Stimulated activated CD8-positive, alpha-beta memory T cell treated with anti-CD3 and anti-CD28 coated beads, Interleukin-12 subunit alpha, Interleukin-12 subunit beta, amount 100 ng/mL, for 24 hours (primary cell): ENCODE data around the gene CLC.
"Not testable (repeated sequence)": the region's sequence is repeated elsewhere in the genome, so short reads cannot be mapped to it uniquely, and the experiment has no call there.

ENCODE experiments used
- DNase-seq: peaks from one replicate; pipeline ENCODE4 v3.0.0-alpha.2; 2020; ENCODE audit errors: extremely low read depth

CLC gene

DNA sequence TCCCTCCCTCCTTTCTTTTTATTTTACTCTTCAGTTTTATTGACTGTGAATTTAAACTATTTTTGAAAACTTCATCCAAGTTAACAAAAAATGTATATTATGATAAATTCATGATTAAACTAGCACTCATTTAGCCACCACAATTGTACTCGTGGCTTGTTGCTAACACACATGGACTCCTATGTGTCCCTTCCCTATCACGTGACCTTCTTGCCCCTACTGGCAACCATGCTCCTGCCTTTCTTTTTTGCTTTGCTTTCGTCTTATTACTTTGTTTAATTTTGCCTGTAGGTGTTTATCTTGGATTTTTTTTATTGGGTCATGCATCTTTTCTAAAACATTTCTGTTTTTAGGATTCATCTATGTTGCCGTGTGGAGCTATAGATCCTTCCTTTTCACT is 8.2 kb downstream of the CLC start:
- DNase-seq = no peak

- no peak for DNase-seq
Measured at GRCh38 chr19:39728040-39728439, 9.8 kb downstream of the CLC start.

DNA sequence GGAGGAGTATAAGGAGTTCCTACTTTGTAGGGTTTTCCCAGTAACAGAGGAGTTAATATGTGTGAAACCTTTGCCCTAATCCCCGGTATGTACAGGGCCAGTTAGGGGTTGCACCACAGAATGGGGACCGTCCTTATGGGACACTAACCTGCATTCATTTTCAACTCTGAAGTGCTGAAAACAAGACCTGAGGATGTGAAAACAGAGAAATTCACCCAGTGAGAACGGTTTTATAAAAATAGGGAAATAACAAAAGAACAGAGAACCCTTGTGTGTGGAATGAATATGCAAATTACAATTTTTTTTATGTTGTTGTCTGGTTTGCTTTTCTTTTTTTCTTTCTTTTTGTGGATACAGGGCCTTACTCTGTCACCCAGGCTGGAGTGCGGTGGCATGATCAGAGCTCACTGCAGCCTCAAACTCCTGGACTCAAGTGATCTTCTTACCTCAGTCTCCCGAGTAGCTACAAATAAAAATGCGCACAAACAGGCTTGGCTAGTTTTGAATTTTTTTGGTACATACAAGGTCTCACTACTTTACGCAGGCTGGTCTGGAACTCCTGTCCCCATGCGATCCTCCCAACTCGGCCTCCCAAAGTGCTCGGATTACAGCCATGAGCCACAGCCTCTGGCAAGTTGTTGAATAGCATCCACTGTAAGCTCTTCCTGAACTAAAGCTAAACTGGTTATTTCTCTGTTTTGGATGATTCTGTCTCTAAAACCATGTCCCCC is 10.6 kb downstream of the CLC start:
- DNase-seq = no peak

DNA sequence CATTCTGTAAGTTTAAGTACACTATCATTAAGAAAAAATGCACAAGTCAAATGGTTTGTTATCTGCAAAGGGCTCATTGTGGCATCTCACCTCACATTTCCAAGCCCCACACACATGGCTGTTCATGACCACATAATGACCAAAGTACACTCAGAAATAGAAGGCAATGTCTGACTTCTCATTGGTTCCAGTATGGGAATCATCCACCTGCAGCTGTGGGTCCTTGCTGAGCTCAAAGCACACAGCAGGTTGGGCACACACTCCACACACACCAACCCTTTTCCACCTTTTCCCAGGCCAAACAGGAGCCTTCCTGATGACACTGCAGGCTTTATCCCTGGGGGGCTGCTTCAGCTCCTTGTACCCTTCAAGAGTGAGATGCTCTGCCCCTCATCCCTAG is 11.8 kb downstream of the CLC start:
- DNase-seq = no peak

GRCh38 chr19:39720144-39720543 is 17.7 kb downstream of the CLC start:
- not testable (repeated sequence) for DNase-seq

- no peak for DNase-seq
Measured at GRCh38 chr19:39710333-39710890, 27.4 kb downstream of the CLC start.

DNA sequence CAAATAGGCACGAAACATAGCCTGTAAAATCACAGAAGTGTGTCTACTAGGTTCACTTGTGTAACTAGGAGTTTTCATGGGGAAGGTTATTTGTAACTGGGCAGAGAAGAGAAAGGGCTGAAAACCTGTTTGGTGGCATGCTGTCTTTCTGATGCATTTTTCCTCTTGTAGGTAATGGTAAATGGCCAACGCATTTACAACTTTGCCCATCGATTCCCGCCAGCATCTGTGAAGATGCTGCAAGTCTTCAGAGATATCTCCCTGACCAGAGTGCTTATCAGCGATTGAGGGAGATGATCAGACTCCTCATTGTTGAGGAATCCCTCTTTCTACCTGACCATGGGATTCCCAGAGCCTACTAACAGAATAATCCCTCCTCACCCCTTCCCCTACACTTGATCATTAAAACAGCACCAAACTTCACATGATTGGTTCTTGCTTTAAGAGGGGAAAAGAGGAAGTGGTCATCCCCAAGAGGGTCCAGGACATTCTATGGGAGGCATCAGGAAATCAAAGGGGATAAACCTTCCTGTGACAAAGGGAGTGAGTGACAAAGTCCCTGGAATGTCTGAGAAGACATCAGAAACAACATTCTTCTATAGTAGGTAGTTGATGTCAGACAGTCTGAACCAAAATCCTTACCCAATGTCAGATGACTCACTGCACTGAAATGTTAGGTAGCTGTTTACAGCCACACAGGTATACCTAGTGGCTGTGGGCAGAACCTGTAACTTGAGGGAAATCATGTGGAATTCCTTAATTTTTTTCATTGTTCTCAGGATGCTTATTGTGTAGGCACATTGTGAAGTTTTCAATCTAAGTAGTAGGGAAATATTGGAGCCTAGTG is 28.6 kb downstream of the CLC start:
- DNase-seq = no peak

GRCh38 chr19:39708594-39708993 is 29.2 kb downstream of the CLC start:
- DNase-seq = no peak

DNA sequence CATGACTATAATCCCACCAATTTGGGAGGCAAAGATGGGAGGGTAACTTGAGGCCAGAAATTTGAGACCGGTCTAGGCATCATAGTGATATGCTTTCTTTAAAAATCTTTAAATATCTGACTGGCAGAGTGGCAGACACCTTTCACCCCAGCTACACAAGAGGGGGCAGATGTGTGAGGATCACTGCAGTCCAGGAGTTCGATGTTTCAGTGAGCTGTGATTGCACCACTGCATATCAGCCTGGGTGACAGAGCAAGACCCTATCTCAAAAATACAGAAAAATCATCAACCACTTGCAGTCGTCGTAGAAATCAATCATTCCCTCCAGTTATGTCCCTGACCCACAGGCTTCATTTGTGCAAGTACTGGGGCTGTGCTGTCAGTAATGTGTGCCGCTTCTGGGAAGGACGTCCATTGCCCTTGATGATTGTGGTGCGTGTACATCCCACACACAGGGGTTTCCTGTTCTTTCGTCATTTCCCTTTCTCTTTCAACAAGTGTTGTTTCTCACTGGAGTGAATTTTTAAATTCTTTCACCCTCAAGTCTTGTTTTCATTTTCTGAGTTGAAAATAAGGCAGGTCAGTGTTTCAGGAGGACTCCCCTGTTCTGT is 32.1 kb downstream of the CLC start:
- DNase-seq = no peak

GRCh38 chr19:39704181-39705044 is 33.4 kb downstream of the CLC start, which contains the start of gene LGALS14:
LGALS14 (plus strand) TSS chr19:39704481; CDS start chr19:39704529, 48 bp downstream.
- no peak for DNase-seq

DNA sequence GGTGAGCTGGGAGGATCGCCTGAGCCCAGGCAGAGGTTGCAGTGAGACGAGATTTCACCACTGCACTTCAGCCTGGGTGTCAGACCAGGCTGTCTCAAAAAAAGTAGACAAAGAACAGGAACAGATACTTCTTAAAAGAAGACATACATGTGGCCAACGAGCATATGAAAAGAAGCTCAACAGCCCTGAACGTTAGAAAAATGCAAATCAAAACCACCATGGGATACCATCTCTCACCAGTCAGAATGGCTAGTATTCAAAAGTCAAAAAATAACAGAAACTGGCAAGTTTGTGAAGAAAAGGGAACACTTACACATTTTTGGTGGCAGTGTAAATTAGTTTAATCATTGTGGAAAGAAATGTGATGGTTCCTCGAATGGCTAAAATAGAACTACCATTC is 36.5 kb downstream of the CLC start:
- DNase-seq = no peak

GRCh38 chr19:39698535-39698934 is 39.3 kb downstream of the CLC start:
- no peak for DNase-seq

- no peak for DNase-seq
Measured at GRCh38 chr19:39696387-39696786, 41.4 kb downstream of the CLC start.

DNA sequence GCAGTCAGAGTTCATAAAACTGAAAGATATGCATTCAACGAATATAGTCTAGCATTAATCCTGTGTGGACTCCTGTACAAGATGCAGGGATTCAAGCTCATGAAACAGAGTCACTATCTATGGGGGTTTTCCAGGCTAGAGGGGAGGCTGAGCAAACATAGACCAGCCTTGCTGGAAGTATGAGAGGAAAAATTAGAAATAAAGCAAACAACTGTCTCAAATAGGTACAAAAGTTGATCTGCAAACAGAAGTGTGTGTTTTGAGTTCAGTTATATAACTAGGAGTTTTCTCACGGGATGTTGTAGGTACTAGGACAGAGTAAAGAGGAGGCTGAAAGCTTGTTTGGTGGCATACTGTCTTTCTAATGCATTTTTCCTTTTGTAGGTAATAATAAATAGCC is 42.1 kb downstream of the CLC start:
- no peak for DNase-seq

GRCh38 chr19:39692822-39693221 is 45.0 kb downstream of the CLC start:
- DNase-seq = no peak

DNA sequence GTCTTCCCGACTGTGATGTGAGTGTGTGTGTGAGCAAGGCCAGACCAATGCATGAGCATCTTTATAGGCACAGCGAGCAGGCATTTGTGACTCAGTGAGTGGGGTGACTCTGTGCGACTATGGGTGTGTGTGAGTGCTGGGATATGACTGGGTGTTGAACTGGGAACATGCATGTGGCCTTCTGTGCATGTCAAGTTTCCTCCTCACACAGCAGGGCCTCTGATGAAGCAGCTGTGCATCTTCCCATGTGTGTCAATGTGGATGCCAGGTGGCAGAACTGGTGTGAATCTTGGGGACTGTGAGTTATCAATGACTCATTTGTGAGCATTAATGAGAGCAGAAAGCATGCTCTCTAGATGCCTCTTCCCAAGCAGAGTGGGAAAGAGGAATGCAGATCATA is 45.7 kb downstream of the CLC start:
- DNase-seq = no peak

DNA sequence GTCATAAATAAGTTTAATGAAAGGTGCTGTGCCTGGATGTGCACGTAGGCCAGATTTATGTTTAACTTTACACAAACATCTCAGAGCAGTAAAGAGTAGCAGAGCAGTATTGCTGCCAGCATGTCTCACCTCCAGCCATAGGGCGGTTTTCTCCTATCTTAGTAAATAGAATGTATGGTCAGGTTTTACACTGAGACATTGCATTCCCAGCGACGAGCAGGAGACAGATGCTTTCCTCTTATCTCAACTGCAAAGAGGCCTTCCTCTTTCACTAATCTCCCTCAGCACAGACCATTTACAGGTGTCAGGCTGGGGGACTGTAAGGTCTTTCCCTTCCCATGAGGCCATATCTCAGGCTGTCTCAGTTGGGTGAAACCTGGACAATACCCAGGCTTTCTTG is 49.2 kb downstream of the CLC start:
- not testable (repeated sequence) for DNase-seq

DNA sequence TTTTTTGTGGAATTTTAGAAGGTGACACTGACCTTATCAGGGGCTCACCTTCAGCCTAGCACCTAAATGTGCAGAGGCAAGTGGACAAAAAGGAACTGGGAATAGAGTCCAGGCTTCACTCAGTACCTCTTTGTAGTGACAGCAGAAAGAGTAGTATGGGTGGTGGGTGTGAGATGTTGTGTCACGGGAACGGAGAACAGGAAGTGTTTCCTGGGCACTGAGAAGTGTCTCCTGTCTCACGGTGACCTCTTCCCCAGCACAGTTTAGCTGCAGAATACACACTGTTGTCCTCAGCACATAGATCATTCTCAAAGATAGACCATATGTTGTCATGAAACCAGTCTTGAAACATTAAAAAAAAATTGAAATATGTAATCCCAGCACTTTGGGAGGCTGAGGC is 51.1 kb downstream of the CLC start:
- no peak for DNase-seq

GRCh38 chr19:39684267-39684666 is 53.6 kb downstream of the CLC start:
- no peak for DNase-seq

DNA sequence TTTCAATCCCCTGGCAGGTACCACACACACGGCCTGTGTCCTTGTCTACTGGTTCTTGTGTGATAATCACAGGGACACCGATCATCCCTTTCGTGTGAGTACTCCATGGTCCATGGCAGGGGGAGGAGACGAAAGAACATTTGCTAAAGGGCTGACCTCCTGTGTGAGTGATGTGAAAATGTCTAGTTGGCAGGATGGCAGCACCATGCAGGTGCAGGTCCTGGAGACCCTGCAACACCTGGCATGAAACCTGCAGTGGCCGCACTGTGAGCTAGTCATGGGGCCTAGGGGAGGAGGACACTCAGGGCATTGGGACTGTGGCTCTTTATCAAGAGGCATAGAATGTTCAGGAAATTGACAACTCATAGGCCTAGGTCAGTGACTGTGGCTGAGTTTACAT is 56.4 kb downstream of the CLC start:
- no peak for DNase-seq
